NCI-H2081 (cell line): ENCODE measurements around the gene SPECC1.
"Not testable (repeated sequence)": the region's sequence is repeated elsewhere in the genome, so short reads cannot be mapped to it uniquely, and the experiment has no call there.

Source experiments
- DNase-seq, 2 experiments: peaks; one replicate each; lab custom pipeline; 2025; lab: John Stamatoyannopoulos, UW

The SPECC1 gene

DNA sequence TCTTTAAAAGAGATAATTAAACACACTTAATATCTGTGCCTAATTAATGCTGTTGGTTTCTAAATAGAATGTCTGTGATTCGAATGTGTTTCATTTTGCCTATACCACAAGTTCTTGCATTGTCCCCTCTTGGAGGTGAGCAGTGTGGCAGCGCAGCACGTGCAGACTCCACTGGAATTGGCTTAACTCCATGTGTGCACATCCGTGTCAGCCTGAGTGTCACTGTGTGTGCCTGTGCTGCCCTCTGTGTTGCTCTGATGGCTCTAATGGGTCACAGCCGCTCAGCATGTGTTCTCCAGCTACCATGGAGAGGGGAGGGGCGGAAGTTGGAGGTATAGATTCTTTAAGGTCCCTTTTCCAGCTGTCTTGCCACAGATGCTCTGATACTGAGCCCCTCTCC, 226.6 kb downstream of the SPECC1 start:
- no peak for DNase-seq

DNA sequence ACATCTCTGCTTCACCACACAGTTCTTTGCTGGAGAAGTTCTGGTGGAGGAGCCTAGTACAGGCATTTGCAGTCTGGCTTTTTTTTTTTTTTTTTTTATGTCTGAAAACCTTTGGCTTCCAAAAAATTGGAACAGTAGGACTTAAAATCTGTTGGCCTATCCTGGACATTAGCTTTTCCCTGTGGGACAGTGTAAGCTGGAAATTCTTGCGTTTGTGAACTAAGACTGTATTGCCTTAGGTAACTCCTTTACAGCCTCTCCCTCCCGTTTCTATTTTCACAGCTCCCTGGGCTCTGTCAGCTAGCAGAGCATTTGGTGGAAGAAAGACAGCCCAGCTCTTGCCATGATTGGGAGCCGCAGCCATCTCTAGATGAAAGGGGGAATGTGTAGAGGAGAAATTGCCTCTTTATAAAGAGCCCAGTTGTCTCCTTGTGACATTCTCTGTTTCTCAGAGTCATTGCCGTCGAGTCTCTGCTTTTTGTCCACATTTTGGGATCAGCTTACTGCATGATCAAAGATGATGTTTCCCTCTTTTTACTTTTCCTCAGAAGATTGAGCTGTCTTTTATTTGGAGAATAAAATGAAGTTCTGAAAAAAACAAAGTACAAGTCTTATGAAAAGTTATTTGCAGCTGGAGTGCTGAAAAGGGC, 227.5 kb downstream of the SPECC1 start:
- no peak for DNase-seq

- DNase-seq: not testable (repeated sequence)
Measured at GRCh38 chr17:20239776-20240175, 230.6 kb downstream of the SPECC1 start.

GRCh38 chr17:20241855-20242254, 232.7 kb downstream of the SPECC1 start:
- DNase-seq: no peak

DNA sequence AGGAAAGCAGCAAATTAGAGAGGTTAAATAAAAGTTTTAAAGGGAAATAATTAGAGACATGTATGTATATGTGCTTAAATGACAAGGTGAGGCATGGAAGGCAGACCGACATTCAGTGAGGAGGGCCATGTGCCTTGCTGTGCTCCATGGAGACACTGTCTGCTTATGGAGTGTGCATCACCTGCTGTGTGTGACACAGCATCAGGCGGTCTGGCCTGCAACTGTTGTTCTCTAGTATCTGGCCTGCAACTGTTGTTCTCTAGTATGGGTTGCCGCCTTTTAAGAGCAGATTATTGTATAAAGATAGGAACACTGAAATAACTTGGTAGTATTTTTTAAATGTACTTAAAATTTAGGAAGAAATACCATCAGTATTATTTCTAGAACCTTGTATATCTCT, 233.1 kb downstream of the SPECC1 start:
- no peak for DNase-seq

- DNase-seq: no peak
Measured at GRCh38 chr17:20243524-20243923, 234.4 kb downstream of the SPECC1 start.

GRCh38 chr17:20244671-20245070, 235.5 kb downstream of the SPECC1 start:
- no peak for DNase-seq

GRCh38 chr17:20246692-20247091, 237.5 kb downstream of the SPECC1 start:
- DNase-seq: no peak

DNA sequence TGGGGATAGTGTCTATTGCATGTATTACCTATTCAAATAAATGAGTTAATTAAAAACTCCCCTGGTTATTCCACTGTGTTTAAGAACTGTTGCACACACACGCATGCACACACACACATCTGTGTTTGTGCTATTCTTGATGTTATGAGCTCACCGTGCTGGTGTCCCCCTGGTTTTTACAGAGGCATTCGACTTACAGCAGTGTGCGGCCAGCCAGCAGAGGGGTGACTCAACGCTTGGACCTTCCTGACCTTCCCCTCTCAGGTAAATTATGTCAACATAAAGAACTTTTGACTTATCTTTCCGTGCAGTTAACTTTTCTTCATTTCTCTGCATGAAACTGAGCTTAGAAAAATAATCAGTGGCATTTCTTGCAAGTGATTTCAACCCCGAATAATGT, 244.2 kb downstream of the SPECC1 start:
- DNase-seq: no peak

DNA sequence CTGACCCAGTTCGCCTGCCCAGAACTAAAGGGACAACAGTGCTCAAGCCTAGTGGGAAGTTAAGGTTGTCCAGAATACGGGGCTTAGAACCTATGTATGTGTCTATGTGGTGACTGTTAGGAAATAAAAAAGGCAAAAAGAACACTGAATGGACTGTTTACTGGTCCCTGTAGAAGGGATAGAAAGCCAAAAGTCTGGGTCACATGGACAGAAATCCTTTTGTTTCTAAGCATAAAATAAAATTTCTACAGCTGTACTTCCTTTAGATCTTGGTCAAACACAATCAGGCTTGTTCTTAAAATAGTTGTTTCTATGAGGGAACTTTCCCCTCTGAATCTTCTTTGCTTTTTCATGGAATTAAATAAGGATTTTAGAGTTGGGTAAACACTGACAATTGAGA, 245.4 kb downstream of the SPECC1 start:
- DNase-seq: no peak

GRCh38 chr17:20256144-20256543, 247.0 kb downstream of the SPECC1 start:
- peak; percentile 41 to 83 for DNase-seq

GRCh38 chr17:20257008-20257407, 247.8 kb downstream of the SPECC1 start:
- DNase-seq: no peak

DNA sequence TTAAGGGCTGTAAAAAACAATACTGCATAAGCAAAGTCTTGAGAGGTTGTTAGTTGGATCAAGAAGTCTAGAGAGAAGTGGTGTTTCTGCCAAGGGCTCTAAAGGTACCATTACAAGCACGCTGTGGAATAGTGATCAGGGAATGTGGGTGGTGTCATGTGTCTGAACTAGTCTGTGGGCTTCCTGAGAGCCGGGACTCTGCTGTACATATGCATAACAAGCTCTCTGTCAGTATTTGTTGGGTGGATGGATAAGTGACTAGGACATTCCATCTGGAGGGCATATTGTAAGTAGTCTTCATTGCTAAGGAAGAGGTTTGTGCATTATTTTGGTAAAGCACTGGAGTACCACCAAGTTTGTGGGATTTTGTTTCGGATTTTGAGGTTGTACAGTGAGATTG, 248.6 kb downstream of the SPECC1 start:
- no peak for DNase-seq

DNA sequence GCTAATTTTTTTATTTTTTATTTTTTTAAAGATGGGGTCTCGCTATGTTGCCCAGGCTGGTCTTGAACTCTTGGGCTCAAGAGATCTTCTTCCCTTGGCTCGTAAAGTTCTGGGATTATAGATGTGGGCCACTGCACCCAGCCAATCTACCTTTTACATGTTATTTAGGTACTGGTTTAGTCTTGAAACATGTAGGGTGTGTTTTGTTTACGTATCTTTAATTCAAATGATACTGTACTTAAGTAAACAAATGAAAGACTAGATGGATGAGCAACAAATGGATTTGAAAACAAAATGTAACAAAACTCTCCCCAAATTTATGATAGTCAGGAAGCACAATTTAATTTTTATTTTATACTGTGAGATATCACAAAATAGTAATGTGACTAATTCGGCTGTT, 250.5 kb downstream of the SPECC1 start:
- no peak for DNase-seq

GRCh38 chr17:20260268-20260667, 251.1 kb downstream of the SPECC1 start:
- no peak for DNase-seq

GRCh38 chr17:20262226-20263114, 253.3 kb downstream of the SPECC1 start:
- no peak for DNase-seq

DNA sequence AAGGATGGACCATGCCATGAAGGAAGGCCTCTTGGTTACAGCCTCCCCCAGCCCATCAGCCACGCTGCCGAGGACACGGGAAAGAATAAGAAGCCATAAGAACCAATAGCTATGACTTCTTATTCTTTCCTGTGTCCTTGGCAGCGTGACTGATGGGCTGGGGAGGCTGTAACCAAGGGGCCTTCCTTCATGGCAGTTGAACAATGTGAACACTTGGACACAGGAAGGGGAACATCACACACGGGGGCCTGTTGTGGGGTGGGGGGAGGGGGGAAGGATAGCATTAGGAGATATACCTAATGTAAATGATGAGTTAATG, 253.9 kb downstream of the SPECC1 start:
- DNase-seq: not testable (repeated sequence)

- peak in 1 of 2 experiments; percentile 6 for DNase-seq
Measured at GRCh38 chr17:20263595-20263994, 254.4 kb downstream of the SPECC1 start.

- DNase-seq: no peak
Measured at GRCh38 chr17:20264996-20265395, 255.8 kb downstream of the SPECC1 start.

- DNase-seq: peak; percentile 22 to 47
Measured at GRCh38 chr17:20266806-20267458, 257.8 kb downstream of the SPECC1 start.

DNA sequence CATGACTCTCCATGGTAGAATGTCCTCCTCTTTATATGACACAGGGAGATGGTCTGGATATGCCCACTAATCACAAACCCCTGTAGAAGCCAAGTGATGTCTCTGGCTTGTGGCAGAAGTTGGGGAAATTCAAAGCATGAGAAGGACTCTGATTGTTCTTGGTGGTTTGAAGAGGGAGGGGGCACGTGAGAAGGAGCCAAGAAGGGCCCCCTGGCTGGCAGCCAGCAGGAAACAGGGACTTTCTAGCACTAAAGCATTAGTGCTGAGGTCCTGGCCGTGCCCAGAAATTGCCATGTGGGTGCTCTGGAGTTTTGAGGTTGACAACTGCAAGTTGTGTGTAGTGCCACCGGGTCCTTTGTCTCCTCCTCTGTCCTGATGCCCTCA, 258.3 kb downstream of the SPECC1 start:
- peak in 1 of 2 experiments; percentile 14 for DNase-seq

DNA sequence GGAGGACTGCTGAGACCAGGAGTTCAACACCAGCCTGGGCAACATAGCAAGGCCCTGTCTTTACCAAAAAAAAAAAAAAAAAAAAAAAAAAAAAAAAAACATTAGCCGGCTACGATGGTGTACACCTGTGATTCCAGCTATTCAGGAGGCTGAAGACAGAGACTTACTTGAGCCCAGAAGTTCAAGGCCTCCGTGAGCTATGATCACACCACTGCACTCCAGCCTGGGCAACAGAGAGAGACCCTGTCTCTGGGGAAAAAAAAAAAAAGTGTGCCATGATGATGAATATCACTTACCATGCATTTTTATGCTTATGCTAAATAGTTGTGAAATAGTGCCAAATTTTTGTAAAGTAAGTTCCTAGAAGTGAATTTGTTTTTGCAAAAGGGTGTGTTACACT, 261.2 kb downstream of the SPECC1 start:
- DNase-seq: no peak

GRCh38 chr17:20271011-20271610, 262.0 kb downstream of the SPECC1 start:
- no peak for DNase-seq
